ENCODE results near the gene RPL7A.
"Not testable (repeated sequence)": the region's sequence is repeated elsewhere in the genome, so short reads cannot be mapped to it uniquely, and the experiment has no call there.

RPL7A gene

GRCh38 chr9:133329306-133330156 is 18.5 kb upstream of the RPL7A start:
- DNase-seq, result not testable (repeated sequence)

- no peak for DNase-seq
These were observed 16.8 kb upstream of the RPL7A start for GRCh38 chr9:133331221-133331620.

GRCh38 chr9:133331641-133332380 is 16.2 kb upstream of the RPL7A start:
- no peak for DNase-seq

GRCh38 chr9:133332381-133332730 is 15.7 kb upstream of the RPL7A start:
- no peak for DNase-seq

GRCh38 chr9:133333011-133333410 is 15.0 kb upstream of the RPL7A start:
- no peak for DNase-seq

GRCh38 chr9:133333566-133333965 is 14.5 kb upstream of the RPL7A start:
- no peak for DNase-seq

- DNase-seq, result no peak
These were observed 13.9 kb upstream of the RPL7A start for GRCh38 chr9:133334161-133334560.

- DNase-seq, result not testable (repeated sequence)
These were observed 13.1 kb upstream of the RPL7A start for GRCh38 chr9:133334888-133335287.

- DNase-seq, result peak; percentile 90
These were observed 11.8 kb upstream of the RPL7A start, which contains the start of gene SURF6 for GRCh38 chr9:133335924-133336811. SURF6 (minus strand) TSS chr9:133336188; CDS start chr9:133336132, 56 bp downstream.

- DNase-seq, result no peak
These were observed 8.4 kb upstream of the RPL7A start for GRCh38 chr9:133339641-133340040.

- DNase-seq, result no peak
These were observed 7.8 kb upstream of the RPL7A start for GRCh38 chr9:133340256-133340655.

- no peak for DNase-seq
These were observed 7.1 kb upstream of the RPL7A start for GRCh38 chr9:133340916-133341315.

- DNase-seq, result no peak
These were observed 6.5 kb upstream of the RPL7A start for GRCh38 chr9:133341369-133342068.

GRCh38 chr9:133342069-133342406 is 6.0 kb upstream of the RPL7A start:
- DNase-seq, result no peak

- no peak for DNase-seq
These were observed 5.4 kb upstream of the RPL7A start for GRCh38 chr9:133342570-133342969.

- DNase-seq, result no peak
These were observed 3.9 kb upstream of the RPL7A start for GRCh38 chr9:133344071-133344470.

GRCh38 chr9:133344979-133345378 is 3.0 kb upstream of the RPL7A start:
- DNase-seq, result no peak

- DNase-seq, result no peak
These were observed 2.4 kb upstream of the RPL7A start for GRCh38 chr9:133345596-133345995.

- no peak for DNase-seq
These were observed 1.8 kb upstream of the RPL7A start for GRCh38 chr9:133346021-133346785.

GRCh38 chr9:133347515-133347984 is 468 bp upstream of the RPL7A start:
- no peak for DNase-seq

GRCh38 chr9:133348718-133349573 is 928 bp downstream of the RPL7A start:
- DNase-seq, result no peak

Data from EL (cell line).